H1 (cell line): ENCODE data around the gene PITPNM1. TPM values are rescaled to one million over a fixed set of nuclear protein-coding genes. Genes with fewer than 3 reads are reported as not detected.
"Not testable (repeated sequence)": the region's sequence is repeated elsewhere in the genome, so short reads cannot be mapped to it uniquely, and the experiment has no call there.

ENCODE experiments used
- CTCF ChIA-PET: fragments of 300-600 bp; sonication (Branson Sonifier 250); formaldehyde crosslinking; loops from one replicate; lab custom pipeline; 2021; ENCODE audit not compliant: partially characterized antibody; lab: Charles Lee
- POLR2A ChIA-PET: fragments of 300-600 bp; sonication (Branson Sonifier 250); formaldehyde crosslinking; loops from one replicate; lab custom pipeline; 2021; ENCODE audit warnings: inconsistent platforms; ENCODE audit not compliant: partially characterized antibody; lab: Charles Lee
- DNase-seq, 2 experiments: peaks; one replicate each; pipeline versions ENCODE4 v3.0.0 to v3.0.0-alpha.2; 2010 to 2022; ENCODE audit warnings: low spot score in 2 of 2, low read depth in 1 of 2, mixed read lengths in 1 of 2
- FAIRE-seq: peaks from 2 replicates; lab custom pipeline; 2011; peaks lifted over from hg19 to GRCh38; lab: Jason Lieb, UNC
- H2AFZ ChIP-seq: 2 replicates; pipeline ENCODE4 v1.8.1; 2012; ENCODE audit warnings: low read length, inconsistent platforms
- H2AK5ac ChIP-seq: 2 replicates; pipeline ENCODE4 v1.6.1; 2013; ENCODE audit warnings: low read depth, low read length
- H2BK120ac ChIP-seq: replicated peaks from 2 replicates; pipeline ENCODE3; 2013; ENCODE audit warnings: low read depth, low read length, inconsistent platforms
- H2BK12ac ChIP-seq: 2 replicates; pipeline ENCODE4 v1.6.1; 2013; ENCODE audit warnings: low read depth, low read length
- H2BK15ac ChIP-seq: 2 replicates; pipeline ENCODE4 v1.6.1; 2013; ENCODE audit warnings: low read length
- H2BK20ac ChIP-seq: 2 replicates; pipeline ENCODE4 v1.6.1; 2013; ENCODE audit warnings: low read length
- H2BK5ac ChIP-seq: 2 replicates; pipeline ENCODE4 v1.6.1; 2013; ENCODE audit warnings: low read depth, low read length
- H3K14ac ChIP-seq: 2 replicates; pipeline ENCODE4 v1.6.1; 2013; ENCODE audit warnings: inconsistent platforms; ENCODE audit not compliant: insufficient read length
- H3K18ac ChIP-seq: 2 replicates; pipeline ENCODE4 v1.6.1; 2013; ENCODE audit warnings: low read length; ENCODE audit errors: extremely low read depth
- H3K23ac ChIP-seq: 2 replicates; pipeline ENCODE4 v1.6.1; 2013; ENCODE audit warnings: inconsistent platforms; ENCODE audit not compliant: insufficient read length
- H3K23me2 ChIP-seq: 2 replicates; pipeline ENCODE4 v1.6.1; 2013; ENCODE audit warnings: low read depth, low read length
- H3K27ac ChIP-seq: 2 replicates; pipeline ENCODE4 v1.6.1; 2011; ENCODE audit warnings: low read depth, low read length, inconsistent platforms
- H3K27me3 ChIP-seq, 4 experiments: replicated peaks in 1 of 4; 1 replicate in 1 of 4; 2 replicates in 3 of 4; pipeline versions ENCODE4 v1.6.1 to v1.8.1; 2011 to 2013; ENCODE audit warnings: low read length in 3 of 4, mild to moderate bottlenecking in 3 of 4, inconsistent platforms in 2 of 4, mixed read lengths in 2 of 4, moderate library complexity in 1 of 4; ENCODE audit not compliant: control insufficient read depth in 3 of 4, insufficient read depth in 3 of 4; ENCODE audit errors: extremely low read depth in 1 of 4
- H3K36me3 ChIP-seq, 4 experiments: 2 replicates each; pipeline versions ENCODE4 v1.6.1 to v1.8.1; 2011 to 2013; ENCODE audit warnings: mild to moderate bottlenecking in 4 of 4, low read length in 3 of 4, moderate library complexity in 2 of 4, control low read depth in 1 of 4, inconsistent platforms in 1 of 4; ENCODE audit not compliant: insufficient read depth in 4 of 4, control insufficient read depth in 2 of 4
- H3K4ac ChIP-seq: replicated peaks from 2 replicates; pipeline ENCODE3; 2013; ENCODE audit warnings: low read length, low read depth, mixed read lengths, inconsistent platforms; ENCODE audit not compliant: insufficient read length
- H3K4me1 ChIP-seq, 4 experiments: replicated peaks in 1 of 4; 1 replicate in 1 of 4; 2 replicates in 3 of 4; pipeline versions ENCODE4 v1.6.1 to v1.8.1; 2011 to 2013; ENCODE audit warnings: low read length in 3 of 4, inconsistent platforms in 2 of 4, mixed read lengths in 1 of 4; ENCODE audit not compliant: insufficient read depth in 4 of 4, control insufficient read depth in 3 of 4
- H3K4me2 ChIP-seq, 2 experiments: 2 replicates each; pipeline versions ENCODE4 v1.6.1 to v1.8.1; 2011 to 2013; ENCODE audit warnings: low read depth in 2 of 2, low read length in 2 of 2, control low read depth in 1 of 2, inconsistent platforms in 1 of 2, mild to moderate bottlenecking in 1 of 2; ENCODE audit not compliant: insufficient read depth in 1 of 2
- H3K4me3 ChIP-seq, 4 experiments: fragments of 200-600, 300-600 bp in 1 of 4; sonication (generic), shearing (Covaris generic), sonication (Bioruptor Twin) in 1 of 4; 2 replicates each; pipeline versions ENCODE4 v1.5.1 to v1.8.1; 2011 to 2016; ENCODE audit warnings: low read length in 4 of 4, low read depth in 3 of 4, control low read depth in 2 of 4, inconsistent platforms in 2 of 4, mild to moderate bottlenecking in 2 of 4, mixed read lengths in 1 of 4, moderate library complexity in 1 of 4; ENCODE audit not compliant: insufficient read depth in 2 of 4; ENCODE audit errors: extremely low read depth in 1 of 4
- H3K56ac ChIP-seq: replicated peaks from 2 replicates; pipeline ENCODE3; 2013; ENCODE audit warnings: low read depth, mild to moderate bottlenecking, mixed read lengths, low read length, inconsistent platforms; ENCODE audit not compliant: insufficient read length
- H3K79me1 ChIP-seq: 2 replicates; pipeline ENCODE4 v1.6.1; 2013; ENCODE audit warnings: low read depth, low read length, control low read depth
- H3K79me2 ChIP-seq, 2 experiments: 2 replicates each; pipeline versions ENCODE4 v1.6.1 to v1.8.1; 2012 to 2013; ENCODE audit warnings: low read length in 2 of 2, mild to moderate bottlenecking in 2 of 2, inconsistent platforms in 1 of 2; ENCODE audit not compliant: insufficient read depth in 2 of 2, control insufficient read depth in 1 of 2
- H3K9ac ChIP-seq, 4 experiments: replicated peaks in 1 of 4; 1 replicate in 1 of 4; 2 replicates in 3 of 4; pipeline versions ENCODE4 v1.6.1 to v1.8.1; 2011 to 2013; ENCODE audit warnings: low read depth in 3 of 4, low read length in 3 of 4, control low read depth in 2 of 4, mild to moderate bottlenecking in 2 of 4, moderate library complexity in 2 of 4, inconsistent platforms in 1 of 4; ENCODE audit errors: extremely low read depth in 1 of 4
- H3K9me3 ChIP-seq, 2 experiments: 2 replicates each; pipeline versions ENCODE4 v1.6.1 to v1.8.1; 2012 to 2013; ENCODE audit warnings: mild to moderate bottlenecking in 2 of 2, moderate library complexity in 2 of 2, control low read depth in 1 of 2, inconsistent platforms in 1 of 2, low read depth in 1 of 2, low read length in 1 of 2, mixed read lengths in 1 of 2; ENCODE audit not compliant: insufficient read depth in 2 of 2
- H4K20me1 ChIP-seq, 2 experiments: replicated peaks in 1 of 2; 2 replicates each; pipeline versions ENCODE3 to v1.8.1; 2011 to 2013; ENCODE audit warnings: inconsistent platforms in 2 of 2, low read length in 2 of 2, mild to moderate bottlenecking in 1 of 2; ENCODE audit not compliant: insufficient read depth in 2 of 2, control insufficient read depth in 1 of 2
- H4K5ac ChIP-seq: 2 replicates; pipeline ENCODE4 v1.6.1; 2013; ENCODE audit warnings: low read length, low read depth, mixed read lengths, inconsistent platforms; ENCODE audit not compliant: insufficient read length
- H4K8ac ChIP-seq: 2 replicates; pipeline ENCODE4 v1.8.0; 2013; ENCODE audit warnings: mild to moderate bottlenecking, moderate library complexity, low read length, inconsistent platforms; ENCODE audit not compliant: insufficient read depth; ENCODE audit errors: extremely low read depth
- H4K91ac ChIP-seq: replicated peaks from 2 replicates; pipeline ENCODE3; 2013; ENCODE audit warnings: low read length, mixed read lengths, inconsistent platforms; ENCODE audit not compliant: insufficient read length
- polyA plus RNA-seq, 7 experiments: library from polyadenylated mRNA; depleted of rRNA in 3 of 7; stranded (reverse) in 5 of 7; unstranded in 2 of 7; fragments of >200 nt in 5 of 7; fragments of 200-250 nt in 2 of 7; gene quantifications; 1 replicate in 5 of 7; 2 replicates in 1 of 7; 4 replicates in 1 of 7; pipeline versions ENCODE4 v1.2.1 to v1.2.3, GENCODE V29; 2011 to 2013; ENCODE audit warnings: missing spikeins in 2 of 7, mixed read lengths in 2 of 7
- total RNA-seq: library from RNA; stranded (reverse); fragmentation: NEBNext Ultra II Directional; extraction: Animal tissue kit (Norgen Biotek cat#: 25700); gene quantifications from 2 replicates; pipeline ENCODE4 v1.2.1, GENCODE V29; 2021

PITPNM1 gene
- total and polyA plus RNA-seq, 2 of the 8 experiments (the other 6 are each of a cell fraction or from before 2014, with no cell fraction given): 27.2 to 52.7 TPM

DNA sequence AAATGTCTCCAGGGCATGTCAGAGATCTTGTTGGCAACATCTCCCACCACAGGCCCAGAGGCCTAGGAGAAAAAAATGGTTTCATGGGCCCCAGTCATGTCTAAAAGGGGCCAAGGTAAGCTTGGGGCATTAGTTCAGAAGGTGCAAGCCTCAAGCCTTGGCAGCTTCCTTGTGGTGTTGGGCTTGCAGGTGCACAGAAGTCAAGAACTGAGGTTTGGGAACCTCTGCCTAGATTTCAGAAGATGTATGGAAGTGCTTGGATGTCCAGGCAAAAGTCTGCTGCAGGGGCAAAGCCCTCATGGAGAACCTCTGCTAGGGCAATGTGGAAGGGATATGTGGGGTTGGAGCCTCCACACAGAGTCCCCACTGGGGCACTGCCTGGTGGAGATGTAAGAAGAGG, 46.5 kb upstream of the PITPNM1 start:
- H2AFZ ChIP-seq, H3K27me3 ChIP-seq, H2BK120ac ChIP-seq, H3K4ac ChIP-seq, DNase-seq, FAIRE-seq, H3K27ac ChIP-seq, H2BK15ac ChIP-seq, H3K4me3 ChIP-seq, H4K5ac ChIP-seq, H4K8ac ChIP-seq, H2BK20ac ChIP-seq, H3K79me2 ChIP-seq, H2BK12ac ChIP-seq, H3K56ac ChIP-seq, H3K36me3 ChIP-seq, H4K91ac ChIP-seq, H3K4me1 ChIP-seq, H3K23me2 ChIP-seq, H3K79me1 ChIP-seq, H2BK5ac ChIP-seq, H3K9ac ChIP-seq, H3K14ac ChIP-seq, H4K20me1 ChIP-seq, H3K18ac ChIP-seq, H3K23ac ChIP-seq, H3K4me2 ChIP-seq, H2AK5ac ChIP-seq: not testable (repeated sequence)
- POLR2A ChIA-PET: interaction anchor here (1.2 kb wide), 1 partner anchor 32 kb away, joined by 3 read pairs; the partner anchor contains the start of gene GSTP1
- CTCF ChIA-PET: interaction anchor here (0.9 to 1.0 kb wide), 2 partner anchors 8 to 29 kb away, joined by 3 to 5 read pairs; no protein-coding TSS in a partner anchor
- peaks cover 4 to 12% of the 10 kb centered on the region in 2 experiments; a peak in 3 of 4 replicates for H3K9me3 ChIP-seq
